ENCODE data around the gene DCST2.

Gene DCST2

GRCh38 chr1:155033524-155033923 is at the start of gene DCST2, which contains the start of gene DCST1:
Gene DCST2 (minus strand): TSS chr1:155033781. CDS start chr1:155033701, 80 bp downstream.
Gene DCST1 (plus strand): TSS chr1:155033824. CDS start chr1:155034037, 213 bp downstream.
- H3K9me3 ChIP-seq: no peaks in the 10 kb centered on the region

GRCh38 chr1:155083052-155083541 is 49.5 kb upstream of the DCST2 start:
- no peak for TF ChIP-seq CTCF (IDR thresholded peaks at IDR 0.05)
- Histone ChIP-seq H3K27me3 (peaks cover 65% of the 10 kb centered on the region), H3K4me1 (ENCODE audit: control insufficient read depth in 1 of 2, insufficient read depth in 1 of 2, low read depth in 1 of 2, low read length in 1 of 2) (peaks cover 57 to 71% of the 10 kb centered on the region in 2 experiments), H3K27ac (no peak overlapping the region), H3K9me3 (no peaks in the 10 kb centered on the region), H3K36me3 (no peaks in the 10 kb centered on the region), H3K4me3 (ENCODE audit: low read depth in 1 of 2, low read length in 1 of 2) (no peak overlapping the region)

More at GRCh38 chr1:155033524-155033923, at the start of gene DCST2, which contains the start of gene DCST1:
- H3K27me3 ChIP-seq: no peaks in the 10 kb centered on the region
- no peak for TF ChIP-seq CTCF (IDR thresholded peaks at IDR 0.05)
- no peak within 1 kb of the TSS for H3K4me3 ChIP-seq (ENCODE audit: low read depth in 1 of 2, low read length in 1 of 2)
- H3K36me3 ChIP-seq: no peaks in the 10 kb centered on the region
- peaks cover 23 to 25% of the 10 kb centered on the region in 2 experiments for H3K4me1 ChIP-seq (ENCODE audit: control insufficient read depth in 1 of 2, insufficient read depth in 1 of 2, low read depth in 1 of 2, low read length in 1 of 2)
- no peak within 1 kb of the TSS for H3K27ac ChIP-seq

GRCh38 chr1:155082301-155083051 is 48.9 kb upstream of the DCST2 start:
- H3K4me3 ChIP-seq (ENCODE audit: low read depth in 1 of 2, low read length in 1 of 2): peak overlapping the region in 1 of 2 experiments; percentile 50
- H3K4me1 ChIP-seq (ENCODE audit: control insufficient read depth in 1 of 2, insufficient read depth in 1 of 2, low read depth in 1 of 2, low read length in 1 of 2): peaks cover 57 to 71% of the 10 kb centered on the region in 2 experiments
- H3K36me3 ChIP-seq: no peaks in the 10 kb centered on the region
- no peaks in the 10 kb centered on the region for H3K9me3 ChIP-seq
- H3K27me3 ChIP-seq: peaks cover 71% of the 10 kb centered on the region
- H3K27ac ChIP-seq: no peak overlapping the region
- no peak for TF ChIP-seq CTCF (IDR thresholded peaks at IDR 0.05)

GRCh38 chr1:155081472-155082300 is 48.1 kb upstream of the DCST2 start:
- Histone ChIP-seq H3K27me3 (peaks cover 79% of the 10 kb centered on the region), H3K27ac (no peak overlapping the region), H3K9me3 (no peaks in the 10 kb centered on the region), H3K36me3 (no peaks in the 10 kb centered on the region), H3K4me1 (ENCODE audit: control insufficient read depth in 1 of 2, insufficient read depth in 1 of 2, low read depth in 1 of 2, low read length in 1 of 2) (peaks cover 57 to 71% of the 10 kb centered on the region in 2 experiments), H3K4me3 (ENCODE audit: low read depth in 1 of 2, low read length in 1 of 2) (peak overlapping the region in 1 of 2 experiments; percentile 50)
- TF ChIP-seq CTCF (IDR thresholded peaks at IDR 0.05): no peak

GRCh38 chr1:155080312-155081228 is 47.0 kb upstream of the DCST2 start:
- Histone ChIP-seq H3K9me3 (no peaks in the 10 kb centered on the region), H3K36me3 (no peaks in the 10 kb centered on the region), H3K4me3 (ENCODE audit: low read depth in 1 of 2, low read length in 1 of 2) (peak overlapping the region in 1 of 2 experiments; percentile 36), H3K27me3 (peaks cover 90% of the 10 kb centered on the region), H3K27ac (no peak overlapping the region), H3K4me1 (ENCODE audit: control insufficient read depth in 1 of 2, insufficient read depth in 1 of 2, low read depth in 1 of 2, low read length in 1 of 2) (peaks cover 49 to 63% of the 10 kb centered on the region in 2 experiments)
- no peak for TF ChIP-seq CTCF (IDR thresholded peaks at IDR 0.05)
